ENCODE results near the gene ADAMTS15. TPM values are rescaled to one million over a fixed set of nuclear protein-coding genes. Genes with fewer than 3 reads are reported as not detected.

Gene ADAMTS15
- total RNA-seq, 3 donors from 2014 or later (not counting 1 experiment from before 2014, with no cell fraction given): 0.20 TPM; not detected in 2

GRCh38 chr11:130422251-130422995, 26.0 kb upstream of the ADAMTS15 start:
- Mint-ChIP-seq H3K36me3 (no peaks in the 10 kb centered on the region), H3K4me3 (no peak overlapping the region), H3K27me3 (ENCODE audit: low read depth in 2 of 2) (peaks cover 26 to 28% of the 10 kb centered on the region in 2 donors), H3K9me3 (no peaks in the 10 kb centered on the region), H3K27ac (no peak overlapping the region), H3K4me1 (peaks cover 0 to 8% of the 10 kb centered on the region in 2 donors)
- Histone ChIP-seq H3K9me3 (ENCODE audit: control insufficient read depth, insufficient read depth, low read length) (no peaks in the 10 kb centered on the region), H3K4me1 (ENCODE audit: control insufficient read depth, insufficient read depth, low read length) (peaks cover 2% of the 10 kb centered on the region), H3K27ac (ENCODE audit: low read length) (no peak overlapping the region), H3K27me3 (ENCODE audit: control insufficient read depth, insufficient read depth, low read length) (peaks cover 17% of the 10 kb centered on the region), H3K36me3 (ENCODE audit: control insufficient read depth, insufficient read depth, low read length) (no peaks in the 10 kb centered on the region), H3K4me3 (ENCODE audit: low read length) (no peak overlapping the region)
- intact Hi-C loops (cut with micrococcal nuclease): no loop called here
- DNase-seq (no peak), ATAC-seq (no peak)
- no peak for TF ChIP-seq CTCF (IDR thresholded peaks at IDR 0.05)
- WGBS (ENCODE audit: insufficient coverage): 93% methylated on average over 19 of the region's 22 CpGs

GRCh38 chr11:130423541-130424142, 24.8 kb upstream of the ADAMTS15 start:
- TF ChIP-seq CTCF (IDR thresholded peaks at IDR 0.05): no peak
- H3K27me3 Mint-ChIP-seq (ENCODE audit: low read depth in 2 of 2): peaks cover 28 to 31% of the 10 kb centered on the region in 2 donors
- peaks cover 21% of the 10 kb centered on the region for H3K27me3 ChIP-seq (ENCODE audit: control insufficient read depth, insufficient read depth, low read length)
- no peak for DNase-seq
- no peak overlapping the region for H3K27ac Mint-ChIP-seq
- H3K9me3 Mint-ChIP-seq: no peaks in the 10 kb centered on the region
- no peaks in the 10 kb centered on the region for H3K9me3 ChIP-seq (ENCODE audit: control insufficient read depth, insufficient read depth, low read length)
- intact Hi-C loops (cut with micrococcal nuclease): no loop called here
- whole genome bisulfite sequencing (ENCODE audit: insufficient coverage): 86% methylated on average over 16 of the region's 16 CpGs
- H3K27ac ChIP-seq (ENCODE audit: low read length): no peak overlapping the region
- ATAC-seq: no peak
- H3K36me3 Mint-ChIP-seq: no peaks in the 10 kb centered on the region
- no peaks in the 10 kb centered on the region for H3K36me3 ChIP-seq (ENCODE audit: control insufficient read depth, insufficient read depth, low read length)
- H3K4me3 ChIP-seq (ENCODE audit: low read length): no peak overlapping the region
- no peak overlapping the region for H3K4me3 Mint-ChIP-seq
- peaks cover 0 to 10% of the 10 kb centered on the region in 2 donors for H3K4me1 Mint-ChIP-seq
- H3K4me1 ChIP-seq (ENCODE audit: control insufficient read depth, insufficient read depth, low read length): peaks cover 10% of the 10 kb centered on the region

GRCh38 chr11:130424613-130425140, 23.8 kb upstream of the ADAMTS15 start:
- TF ChIP-seq CTCF (IDR thresholded peaks at IDR 0.05): no peak
- peaks cover 13% of the 10 kb centered on the region for H3K4me1 ChIP-seq (ENCODE audit: control insufficient read depth, insufficient read depth, low read length)

More at GRCh38 chr11:130424613-130425140, 23.8 kb upstream of the ADAMTS15 start:
- Histone ChIP-seq H3K27ac (ENCODE audit: low read length) (no peak overlapping the region), H3K36me3 (ENCODE audit: control insufficient read depth, insufficient read depth, low read length) (no peaks in the 10 kb centered on the region), H3K4me3 (ENCODE audit: low read length) (no peak overlapping the region), H3K27me3 (ENCODE audit: control insufficient read depth, insufficient read depth, low read length) (peaks cover 30% of the 10 kb centered on the region), H3K9me3 (ENCODE audit: control insufficient read depth, insufficient read depth, low read length) (no peaks in the 10 kb centered on the region)
- peaks cover 38 to 41% of the 10 kb centered on the region in 2 donors for H3K27me3 Mint-ChIP-seq (ENCODE audit: low read depth in 2 of 2)
- intact Hi-C loops (cut with micrococcal nuclease): no loop called here
- DNase-seq (no peak), ATAC-seq (no peak)
- no peaks in the 10 kb centered on the region for H3K36me3 Mint-ChIP-seq
- 87% methylated on average over 14 of the region's 14 CpGs for WGBS (ENCODE audit: insufficient coverage)
- peaks cover 0 to 16% of the 10 kb centered on the region in 2 donors for H3K4me1 Mint-ChIP-seq
- no peaks in the 10 kb centered on the region for H3K9me3 Mint-ChIP-seq
- no peak overlapping the region for H3K27ac Mint-ChIP-seq
- H3K4me3 Mint-ChIP-seq: no peak overlapping the region

Measured in natural killer cell (primary cell).